Omental fat pad (tissue), 4 donors: ENCODE data around the gene MTRFR. TPM values are rescaled to one million over a fixed set of nuclear protein-coding genes. Genes with fewer than 3 reads are reported as not detected.
A peak's percentile ranks its signal among the peaks of the same experiment; 100 is the strongest.
"Not testable (repeated sequence)": the region's sequence is repeated elsewhere in the genome, so short reads cannot be mapped to it uniquely, and the experiment has no call there.

Experiments
- ATAC-seq: fragments of 150-250 bp; one replicate; pipeline ENCODE4 v1.9.1; 2016; ENCODE audit warnings: mild to moderate bottlenecking, moderate library complexity; ENCODE audit not compliant: low FRiP score
- DNase-seq: peaks from one replicate; pipeline ENCODE4 v3.0.0-alpha.2; 2019; ENCODE audit warnings: low spot score
- CTCF ChIP-seq, 3 donors: fragments of 450-650 bp; IDR thresholded peaks; one replicate each; pipeline ENCODE4 v1.5.1; 2016 to 2017; ENCODE audit warnings: antibody characterized with exemption in 3 of 3, mild to moderate bottlenecking in 3 of 3, moderate library complexity in 2 of 3
- total RNA-seq, 4 donors: library from RNA; depleted of rRNA; stranded (reverse); fragments of >200 nt; gene quantifications; one replicate each; pipeline ENCODE4 v1.1.0, GENCODE V29; 2016

MTRFR gene
- 10 to 100 TPM in 1 of 4 donors, 1 to 10 TPM in 3; 4.8 to 11.7 (median 8.4) TPM for total RNA-seq

DNA sequence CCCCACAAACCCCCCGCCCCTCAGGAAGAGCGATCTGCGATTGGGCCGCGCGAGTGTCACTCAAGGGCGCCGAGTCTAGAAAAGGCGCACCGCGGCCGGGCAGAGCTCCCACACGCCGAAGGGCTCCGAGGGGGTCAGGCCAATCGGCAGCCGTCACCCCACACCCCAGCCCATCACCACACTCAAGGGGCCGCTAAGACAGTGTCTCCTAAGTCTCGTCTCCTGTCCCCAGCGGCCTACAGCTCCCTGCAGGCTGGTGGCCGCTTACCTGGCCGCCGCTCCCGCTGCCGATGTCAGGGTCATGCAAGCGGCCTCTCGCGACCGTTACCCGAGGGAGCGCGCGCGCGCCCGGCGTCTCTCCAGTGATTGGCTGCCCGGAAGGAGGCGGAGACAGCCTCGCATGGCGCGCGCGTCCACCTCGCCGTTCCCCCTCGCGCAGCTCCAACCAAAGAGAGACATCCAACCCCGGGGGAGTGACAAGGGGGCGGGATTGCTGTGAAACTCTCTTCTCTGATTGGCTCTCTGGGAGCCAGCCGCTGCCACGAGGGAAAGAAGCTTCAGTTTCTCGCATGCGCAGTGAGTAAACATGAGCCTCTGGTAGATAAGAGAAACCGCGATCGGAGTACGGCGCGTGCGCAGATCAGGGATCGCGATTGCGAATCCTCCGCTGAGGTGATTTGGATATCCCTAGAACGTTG, at the start of gene MTRFR, which contains the start of gene MPHOSPH9:
Gene MTRFR (plus strand): TSS at position 630 of the 698 bp plus-strand sequence. CDS start 20,239 bp downstream, outside the sequence.
Gene MPHOSPH9 (minus strand): TSS at position 335 of the 698 bp plus-strand sequence. CDS start 2,777 bp downstream, outside the sequence.
- ATAC-seq (peak; percentile 99), DNase-seq (peak; percentile 96)
- TF ChIP-seq CTCF (IDR thresholded peaks at IDR 0.05): no peak

- no peak for TF ChIP-seq CTCF (IDR thresholded peaks at IDR 0.05)
- DNase-seq (no peak), ATAC-seq (no peak)
Measured at GRCh38 chr12:123187637-123188036, 45.6 kb upstream of the MTRFR start.

- ATAC-seq (no peak), DNase-seq (no peak)
- no peak for TF ChIP-seq CTCF (IDR thresholded peaks at IDR 0.05)
Measured at GRCh38 chr12:123199936-123200335, 33.3 kb upstream of the MTRFR start.

DNA sequence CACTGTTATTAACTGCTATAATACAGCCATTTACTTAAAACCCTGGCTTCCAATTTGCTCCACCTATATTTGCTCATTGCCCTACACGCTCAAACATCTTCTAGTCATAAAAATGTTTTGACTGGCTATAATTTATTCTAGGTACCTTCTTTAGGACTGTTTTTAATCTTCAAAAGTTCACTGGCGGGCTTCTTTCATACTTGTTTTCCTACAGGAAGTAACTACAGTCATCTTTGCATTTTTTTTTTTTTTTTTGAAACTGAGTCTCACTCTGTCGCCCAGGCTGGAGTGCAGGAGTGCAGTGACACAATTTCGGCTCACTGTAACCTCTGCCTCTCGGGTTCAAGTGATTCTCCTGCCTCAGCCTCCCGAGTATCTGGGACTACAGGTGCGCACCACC, 32.8 kb upstream of the MTRFR start:
- ATAC-seq (no peak), DNase-seq (no peak)
- TF ChIP-seq CTCF (IDR thresholded peaks at IDR 0.05): no peak

DNA sequence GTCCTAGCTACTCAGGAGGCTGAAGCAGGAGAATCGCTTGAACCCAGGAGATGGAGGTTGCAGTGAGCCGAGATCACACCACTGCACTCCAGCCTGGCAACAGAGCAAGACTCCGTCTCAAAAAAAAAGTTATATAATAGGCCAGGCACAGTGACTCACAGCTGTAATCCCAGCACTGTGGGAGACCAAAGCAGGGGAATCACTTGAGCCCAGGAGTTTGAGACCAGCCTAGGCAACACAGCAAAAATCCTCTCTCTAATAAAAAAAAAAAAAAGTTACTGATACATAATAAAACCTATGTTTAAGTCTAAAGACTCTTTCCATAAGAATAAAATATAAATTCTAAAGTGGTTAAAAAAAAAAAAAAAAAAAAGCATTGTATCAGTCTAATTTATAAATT, 26.4 kb upstream of the MTRFR start:
- not testable (repeated sequence) for ATAC-seq

GRCh38 chr12:123207815-123208214, 25.4 kb upstream of the MTRFR start:
- not testable (repeated sequence) for ATAC-seq, DNase-seq

More for the DNA sequence above, 26.4 kb upstream of the MTRFR start:
- not testable (repeated sequence) for DNase-seq

DNA sequence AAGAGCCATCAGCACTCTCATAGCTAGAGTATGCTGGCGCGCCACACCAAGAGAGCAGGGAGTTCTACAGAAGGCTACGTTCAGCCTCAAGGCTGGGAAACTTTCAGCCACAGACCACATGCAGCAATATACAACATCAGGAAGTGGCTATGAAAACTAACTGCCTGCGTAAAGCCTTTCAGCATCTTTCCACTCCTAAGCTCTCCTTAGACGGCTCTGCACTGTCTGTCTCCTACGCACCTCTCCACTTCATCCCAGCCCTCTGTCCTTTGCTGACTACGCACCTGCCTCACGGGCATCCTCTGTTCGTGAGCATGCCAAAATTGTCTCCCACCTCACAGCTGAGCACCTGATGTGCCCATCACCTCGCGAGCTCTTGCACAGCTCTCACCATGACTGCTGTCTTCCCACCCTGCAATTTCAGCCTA, 10.0 kb upstream of the MTRFR start:
- TF ChIP-seq CTCF (IDR thresholded peaks at IDR 0.05): no peak
- ATAC-seq (no peak), DNase-seq (no peak)

DNA sequence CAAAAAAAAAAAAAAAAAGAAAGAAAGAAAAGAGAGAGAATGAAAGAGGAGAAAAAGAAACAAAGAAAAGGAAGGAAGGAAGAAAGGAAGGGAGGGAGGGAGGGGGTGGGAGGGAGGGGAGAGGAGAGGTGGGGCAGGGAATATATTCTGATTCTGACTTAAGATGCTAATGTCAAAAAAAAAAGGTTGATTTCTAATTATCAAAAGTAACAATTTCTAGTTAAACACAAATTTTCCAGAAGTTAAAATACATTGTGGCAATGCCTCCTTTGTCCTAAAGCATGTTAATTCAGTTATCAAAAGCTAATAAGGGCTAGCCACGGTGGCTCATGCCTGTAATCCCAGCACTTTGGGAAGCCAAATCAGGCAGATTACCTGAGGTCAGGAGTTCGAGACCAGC, 7.8 kb upstream of the MTRFR start:
- DNase-seq (no peak), ATAC-seq (no peak)
- no peak for TF ChIP-seq CTCF (IDR thresholded peaks at IDR 0.05)
